Karpas-422 (cell line): ENCODE results near the gene ZNF503. TPM values are rescaled to one million over a fixed set of nuclear protein-coding genes. Genes with fewer than 3 reads are reported as not detected.

Source experiments
- DNase-seq: peaks from one replicate; pipeline ENCODE4 v3.0.0-alpha.2; 2015
- H2AFZ ChIP-seq: fragments of 200-600 bp; sonication (generic); 2 replicates; pipeline ENCODE4 v1.6.1; 2014; ENCODE audit warnings: antibody characterized with exemption, low read length, mixed read lengths
- H3K27ac ChIP-seq: fragments of 200-600 bp; sonication (generic); 2 replicates; pipeline ENCODE4 v1.5.1; 2014; ENCODE audit warnings: mild to moderate bottlenecking, low read length, moderate library complexity
- H3K27me3 ChIP-seq: fragments of 200-600 bp; sonication (generic); 2 replicates; pipeline ENCODE4 v1.6.1; 2014; ENCODE audit warnings: low read length, mixed read lengths
- H3K36me3 ChIP-seq: fragments of 200-600 bp; sonication (generic); 2 replicates; pipeline ENCODE4 v1.6.1; 2014; ENCODE audit warnings: low read length, mixed read lengths; ENCODE audit not compliant: insufficient read depth
- H3K4me1 ChIP-seq: fragments of 200-600 bp; sonication (generic); 2 replicates; pipeline ENCODE4 v1.6.1; 2014; ENCODE audit warnings: mild to moderate bottlenecking, low read length, mixed read lengths
- H3K4me2 ChIP-seq: fragments of 200-600 bp; sonication (generic); 2 replicates; pipeline ENCODE4 v1.6.1; 2014; ENCODE audit warnings: low read length, low read depth, mild to moderate bottlenecking; ENCODE audit not compliant: poor library complexity, severe bottlenecking
- H3K4me3 ChIP-seq: fragments of 200-600 bp; sonication (generic); 2 replicates; pipeline ENCODE4 v1.5.1; 2014; ENCODE audit warnings: mild to moderate bottlenecking, antibody characterized with exemption, low read length, mixed read lengths
- H3K79me2 ChIP-seq: fragments of 200-600 bp; sonication (generic); 2 replicates; pipeline ENCODE4 v1.6.1; 2014; ENCODE audit warnings: mild to moderate bottlenecking, low read length, mixed read lengths
- H3K9ac ChIP-seq: fragments of 200-600 bp; sonication (generic); 2 replicates; pipeline ENCODE4 v1.6.0; 2014; ENCODE audit warnings: low read length
- H3K9me2 ChIP-seq: fragments of 200-600 bp; sonication (generic), shearing (Covaris generic); replicated peaks from 2 replicates; pipeline ENCODE4 v1.6.0; 2014; ENCODE audit warnings: mild to moderate bottlenecking, low read length, moderate library complexity; ENCODE audit not compliant: insufficient read depth
- H3K9me3 ChIP-seq: fragments of 300-700, 200-600 bp; sonication (generic); 2 replicates; pipeline ENCODE4 v1.6.1; 2014; ENCODE audit warnings: low read length, mixed read lengths
- H4K20me1 ChIP-seq: fragments of 200-600 bp; sonication (generic); 2 replicates; pipeline ENCODE4 v1.6.1; 2014; ENCODE audit warnings: mild to moderate bottlenecking, antibody characterized with exemption, low read length, low read depth; ENCODE audit not compliant: insufficient read depth
- total RNA-seq: library from RNA; depleted of rRNA; stranded (reverse); fragments of >200 nt; shearing (Covaris generic); gene quantifications from 2 replicates; pipeline ENCODE4 v1.2.3, GENCODE V29; 2014; ENCODE audit warnings: low replicate concordance; rRNA removed

The ZNF503 gene
- total RNA-seq, 1 experiment from 2014 or later = not detected

DNA sequence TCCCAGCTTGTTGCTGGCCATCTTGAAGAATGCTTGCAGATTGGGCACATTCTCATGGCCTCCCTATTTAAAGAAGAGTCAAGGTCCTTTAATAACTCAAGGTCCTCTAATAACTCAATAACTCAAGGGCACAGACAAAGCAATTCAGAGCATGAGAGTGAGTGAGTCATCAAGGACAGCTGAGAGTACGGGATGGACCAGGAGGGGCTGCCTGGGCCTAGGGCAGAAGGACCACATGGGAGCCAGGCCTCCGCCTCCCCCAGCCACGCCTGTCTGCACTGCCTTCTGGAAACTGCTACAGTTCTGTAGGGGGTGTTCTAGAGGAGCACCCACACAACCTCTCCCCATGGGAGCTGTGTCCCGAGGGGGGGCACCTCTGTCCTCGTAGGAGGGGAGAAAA is 48.9 kb downstream of the ZNF503 start:
- H3K27ac ChIP-seq = no peak overlapping the region
- no peaks in the 10 kb centered on the region for H3K36me3 ChIP-seq
- no peaks in the 10 kb centered on the region for H3K79me2 ChIP-seq
- no peaks in the 10 kb centered on the region for H3K9me2 ChIP-seq
- H3K4me1 ChIP-seq = no peaks in the 10 kb centered on the region
- H3K4me2 ChIP-seq = no peak overlapping the region
- no peak overlapping the region for H3K9ac ChIP-seq
- H2AFZ ChIP-seq = no peak overlapping the region
- H3K9me3 ChIP-seq = no peaks in the 10 kb centered on the region
- no peaks in the 10 kb centered on the region for H4K20me1 ChIP-seq
- no peak overlapping the region for H3K4me3 ChIP-seq
- DNase-seq = no peak
- no peaks in the 10 kb centered on the region for H3K27me3 ChIP-seq

DNA sequence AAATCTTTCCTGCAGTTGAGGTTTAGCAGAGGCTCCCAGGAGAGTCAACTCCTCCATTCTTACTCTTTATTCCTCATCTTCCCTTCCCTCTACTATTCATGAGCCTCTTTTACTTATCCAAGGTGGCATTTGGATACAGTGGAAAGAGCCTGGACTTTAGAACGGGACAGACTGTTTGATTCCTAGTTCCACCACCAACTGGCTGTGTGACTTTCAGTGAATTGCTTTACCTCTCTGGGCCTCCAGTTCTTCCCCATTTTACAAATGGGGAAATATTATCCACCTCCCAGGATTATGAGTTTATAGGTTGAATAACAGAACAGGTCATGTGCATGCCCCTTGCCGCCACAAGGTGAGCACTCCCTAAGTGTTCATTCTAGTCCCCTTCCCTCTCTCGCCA is 49.9 kb downstream of the ZNF503 start:
- no peak overlapping the region for H3K27ac ChIP-seq
- H3K4me2 ChIP-seq = no peak overlapping the region
- H2AFZ ChIP-seq = no peak overlapping the region
- H3K9me3 ChIP-seq = no peaks in the 10 kb centered on the region
- no peaks in the 10 kb centered on the region for H4K20me1 ChIP-seq
- no peaks in the 10 kb centered on the region for H3K27me3 ChIP-seq
- no peaks in the 10 kb centered on the region for H3K36me3 ChIP-seq
- H3K79me2 ChIP-seq = no peaks in the 10 kb centered on the region
- H3K4me3 ChIP-seq = no peak overlapping the region
- DNase-seq = no peak
- no peaks in the 10 kb centered on the region for H3K9me2 ChIP-seq
- no peaks in the 10 kb centered on the region for H3K4me1 ChIP-seq
- no peak overlapping the region for H3K9ac ChIP-seq

DNA sequence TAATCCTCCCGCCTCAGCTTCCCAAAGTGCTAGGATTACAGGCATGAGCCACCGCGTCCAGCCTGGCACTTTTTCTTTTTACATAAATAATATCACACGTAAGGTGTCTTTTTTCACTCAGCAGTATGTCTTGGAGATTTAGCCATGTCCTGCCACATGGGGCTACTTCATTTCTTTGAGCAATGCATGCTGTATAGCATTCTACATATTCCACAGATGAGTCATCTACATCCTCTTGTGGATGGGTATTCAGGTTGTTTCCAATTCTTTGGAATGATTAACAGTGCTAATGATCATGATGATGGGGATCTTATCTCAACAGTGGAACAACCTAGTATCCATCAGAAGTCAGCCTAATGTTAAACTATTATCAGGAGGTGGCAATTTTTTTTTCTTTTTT is 50.8 kb downstream of the ZNF503 start:
- no peak overlapping the region for H3K4me2 ChIP-seq
- H3K79me2 ChIP-seq = no peaks in the 10 kb centered on the region
- H3K27ac ChIP-seq = no peak overlapping the region
- no peak overlapping the region for H2AFZ ChIP-seq
- H3K36me3 ChIP-seq = no peaks in the 10 kb centered on the region
- H3K27me3 ChIP-seq = no peaks in the 10 kb centered on the region
- DNase-seq = no peak
- no peaks in the 10 kb centered on the region for H3K9me2 ChIP-seq
- H3K4me3 ChIP-seq = no peak overlapping the region
- no peaks in the 10 kb centered on the region for H3K4me1 ChIP-seq
- H3K9ac ChIP-seq = no peak overlapping the region
- no peaks in the 10 kb centered on the region for H3K9me3 ChIP-seq
- H4K20me1 ChIP-seq = no peaks in the 10 kb centered on the region

Other genes with a start within 250 kb of the ZNF503 start
- gene VDAC2, start 191.0 kb downstream of the ZNF503 start, total RNA-seq = 84.2 and 128 TPM in 2 replicates
- 14.4 and 75.0 TPM in 2 replicates for gene COMTD1, start 165.8 kb downstream of the ZNF503 start, total RNA-seq
- gene LRMDA, start 29.9 kb upstream of the ZNF503 start, total RNA-seq = not detected in 2 replicates